GM03348 (cell line): ENCODE results near the gene HOXD12.

Experiments used
- DNase-seq: peaks from one replicate; pipeline ENCODE4 v3.0.0; 2012; ENCODE audit warnings: low spot score

Gene HOXD12, protein sequence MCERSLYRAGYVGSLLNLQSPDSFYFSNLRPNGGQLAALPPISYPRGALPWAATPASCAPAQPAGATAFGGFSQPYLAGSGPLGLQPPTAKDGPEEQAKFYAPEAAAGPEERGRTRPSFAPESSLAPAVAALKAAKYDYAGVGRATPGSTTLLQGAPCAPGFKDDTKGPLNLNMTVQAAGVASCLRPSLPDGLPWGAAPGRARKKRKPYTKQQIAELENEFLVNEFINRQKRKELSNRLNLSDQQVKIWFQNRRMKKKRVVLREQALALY

DNA sequence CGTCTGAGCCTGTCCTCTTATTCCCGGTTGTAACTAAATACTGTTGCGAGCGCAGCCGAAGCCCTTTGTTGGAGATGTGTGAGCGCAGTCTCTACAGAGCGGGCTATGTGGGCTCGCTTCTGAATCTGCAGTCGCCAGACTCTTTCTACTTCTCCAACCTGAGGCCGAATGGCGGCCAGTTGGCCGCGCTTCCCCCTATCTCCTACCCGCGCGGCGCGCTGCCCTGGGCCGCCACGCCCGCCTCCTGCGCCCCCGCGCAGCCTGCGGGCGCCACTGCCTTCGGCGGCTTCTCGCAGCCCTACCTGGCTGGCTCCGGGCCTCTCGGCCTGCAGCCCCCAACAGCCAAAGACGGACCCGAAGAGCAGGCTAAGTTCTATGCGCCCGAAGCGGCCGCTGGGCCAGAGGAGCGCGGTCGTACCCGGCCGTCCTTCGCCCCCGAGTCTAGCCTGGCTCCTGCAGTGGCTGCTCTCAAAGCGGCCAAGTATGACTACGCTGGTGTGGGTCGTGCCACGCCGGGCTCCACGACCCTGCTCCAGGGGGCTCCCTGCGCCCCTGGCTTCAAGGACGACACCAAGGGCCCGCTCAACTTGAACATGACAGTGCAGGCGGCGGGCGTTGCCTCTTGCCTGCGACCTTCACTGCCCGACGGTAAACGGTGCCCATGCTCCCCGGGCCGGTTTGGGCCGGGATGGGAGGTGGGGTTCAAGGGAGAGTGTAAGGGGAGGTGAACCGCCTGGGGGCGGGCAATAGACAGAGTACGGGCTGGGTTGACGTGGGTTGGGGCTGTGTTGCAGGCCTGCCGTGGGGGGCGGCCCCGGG lies at the start of gene HOXD12:
Gene HOXD12 (plus strand): TSS at position 68 of the 819 bp plus-strand sequence. CDS start 7 bp downstream, at position 75.
- DNase-seq = no peak

DNA sequence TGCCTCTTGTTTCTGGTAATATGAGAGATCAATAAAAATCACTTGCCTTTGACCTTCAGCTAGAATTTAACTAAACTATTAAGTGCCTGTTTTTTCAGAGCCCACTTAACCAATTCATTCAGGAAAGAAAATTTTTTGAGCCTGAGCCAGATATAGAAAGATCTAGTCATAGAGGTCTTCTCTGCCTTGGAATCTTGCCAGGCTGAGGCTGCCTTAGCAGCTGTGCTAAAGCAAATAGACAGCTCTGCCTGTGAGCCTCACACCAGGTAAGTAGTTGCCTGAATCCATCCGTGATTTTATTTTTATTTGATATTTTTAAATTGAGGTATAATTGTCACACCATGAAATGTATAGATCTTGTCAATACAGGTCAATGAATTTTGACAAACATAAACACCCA lies 43.2 kb upstream of the HOXD12 start:
- no peak for DNase-seq

DNA sequence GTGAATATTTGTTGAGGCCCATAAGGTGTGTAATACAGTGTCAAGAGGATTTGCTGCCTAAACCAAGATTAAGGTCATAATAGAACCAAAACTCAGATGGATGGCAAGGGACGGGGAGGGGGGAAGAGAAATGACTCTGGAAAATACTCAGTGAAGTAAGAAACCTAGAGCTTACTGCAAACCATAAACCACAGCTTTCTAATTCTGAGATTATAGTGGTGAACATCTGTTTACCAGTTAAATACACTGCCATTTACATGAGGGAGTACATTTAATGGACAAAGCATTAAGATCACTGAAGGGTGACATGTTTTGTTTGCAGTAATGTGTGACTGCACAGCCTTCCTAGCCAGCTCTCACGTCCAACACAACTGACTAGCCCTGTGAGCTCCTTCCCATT lies 35.6 kb upstream of the HOXD12 start:
- no peak for DNase-seq

DNA sequence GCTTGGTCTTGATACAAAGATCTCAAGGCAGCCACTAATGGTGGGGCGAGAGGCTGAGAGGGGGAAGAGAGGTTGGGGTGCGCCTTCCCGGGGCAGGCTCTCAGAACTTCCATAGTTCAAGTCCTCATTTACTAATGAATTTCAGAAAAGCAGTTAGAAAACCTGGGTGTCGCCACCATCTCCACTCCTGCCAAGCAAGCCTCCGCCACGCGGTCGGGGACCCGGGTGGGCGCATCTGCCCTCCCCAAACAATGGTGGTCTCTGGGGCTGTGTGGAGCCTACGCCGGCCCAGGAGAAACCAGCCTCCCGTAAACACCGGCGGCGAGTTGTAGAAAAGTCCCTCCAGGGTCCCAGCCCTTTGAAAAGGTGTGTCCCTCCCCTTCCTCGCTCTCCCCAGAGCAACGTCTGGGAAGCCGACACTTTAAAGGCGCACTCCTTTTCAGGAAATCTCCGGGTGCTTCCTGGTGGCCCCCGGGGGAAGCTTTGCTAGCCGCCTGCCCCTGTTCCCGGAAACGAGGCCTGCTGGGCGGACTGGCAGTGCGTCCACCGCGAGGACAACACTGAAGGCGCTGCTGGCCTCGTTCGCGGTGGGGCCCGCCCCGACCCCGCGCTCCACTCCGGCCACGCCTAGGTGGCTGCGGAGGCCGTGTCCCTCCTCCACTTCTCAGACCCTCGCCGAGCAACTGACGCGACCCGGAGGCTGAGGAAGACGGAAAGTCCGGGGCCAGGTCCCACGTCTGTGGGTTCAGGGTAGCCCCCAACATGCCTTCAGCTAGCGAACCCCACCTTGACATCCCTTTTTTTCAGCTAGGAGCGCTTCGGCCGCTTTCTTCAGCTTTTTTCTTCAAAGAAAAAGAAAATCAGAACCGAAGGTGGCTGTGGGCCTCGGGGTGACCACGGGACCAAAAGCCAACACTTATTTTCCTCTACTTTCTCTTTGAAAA lies 32.7 kb upstream of the HOXD12 start:
- no peak for DNase-seq

DNA sequence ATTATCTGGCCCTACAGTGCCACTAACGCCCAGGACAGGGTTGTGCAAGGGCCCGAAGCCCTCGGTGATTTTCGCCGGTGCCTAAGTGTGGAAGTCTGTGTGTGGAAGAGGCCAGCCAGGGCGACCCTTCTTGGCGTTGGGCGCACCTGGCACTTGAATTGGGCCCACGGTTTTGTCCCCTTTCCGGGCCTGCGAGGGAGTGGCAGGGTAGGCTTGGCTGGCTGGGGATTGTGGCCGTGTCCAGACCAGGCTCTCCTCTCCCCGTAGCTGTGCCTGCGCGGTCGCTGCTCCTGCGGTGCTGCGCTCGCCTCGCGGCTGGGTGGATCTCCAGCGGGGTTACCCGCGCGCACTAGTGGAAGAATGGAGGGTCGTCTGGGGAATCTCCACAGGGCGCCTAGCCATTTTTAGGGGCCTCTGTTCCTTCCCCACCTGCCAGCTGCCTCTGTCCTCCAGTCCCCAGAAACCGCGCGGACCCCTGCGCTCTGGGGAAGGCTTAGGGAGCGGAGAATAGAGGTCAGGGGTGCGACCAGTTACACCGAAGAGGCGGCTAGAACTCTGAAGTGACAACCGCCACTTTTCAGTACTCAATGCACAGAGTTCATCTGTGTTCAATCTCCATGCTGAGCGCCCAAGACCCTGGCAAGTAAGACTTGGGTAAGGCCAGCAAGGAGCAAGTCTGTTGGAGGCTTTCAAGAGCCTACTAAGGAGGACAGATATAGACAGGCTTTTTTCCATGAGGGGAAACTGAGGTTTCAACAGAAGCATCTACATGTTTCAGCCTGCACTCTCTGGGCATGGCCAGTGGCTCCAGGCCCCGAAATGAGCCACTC lies 31.8 kb upstream of the HOXD12 start:
- no peak for DNase-seq

DNA sequence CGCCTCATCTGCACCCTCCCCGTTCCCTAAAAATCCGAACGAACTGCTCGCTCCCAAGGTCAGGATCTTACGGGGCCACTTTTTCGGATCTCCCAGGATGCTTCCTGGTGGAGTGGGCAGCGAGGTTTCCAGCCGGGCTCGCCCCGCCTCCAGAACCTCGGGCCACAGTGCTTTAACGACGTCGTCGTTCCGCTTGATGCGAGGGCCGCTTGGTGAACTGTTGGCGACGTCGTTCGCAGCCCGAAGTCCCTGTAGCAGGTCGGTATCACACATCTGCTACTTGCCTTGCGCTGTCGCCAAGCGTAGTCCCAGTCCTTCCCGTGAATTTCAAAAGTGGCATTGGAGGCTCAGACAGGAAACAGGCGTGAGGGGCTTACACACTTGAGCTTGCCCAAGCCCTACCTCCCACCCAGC lies 31.2 kb upstream of the HOXD12 start:
- no peak for DNase-seq

DNA sequence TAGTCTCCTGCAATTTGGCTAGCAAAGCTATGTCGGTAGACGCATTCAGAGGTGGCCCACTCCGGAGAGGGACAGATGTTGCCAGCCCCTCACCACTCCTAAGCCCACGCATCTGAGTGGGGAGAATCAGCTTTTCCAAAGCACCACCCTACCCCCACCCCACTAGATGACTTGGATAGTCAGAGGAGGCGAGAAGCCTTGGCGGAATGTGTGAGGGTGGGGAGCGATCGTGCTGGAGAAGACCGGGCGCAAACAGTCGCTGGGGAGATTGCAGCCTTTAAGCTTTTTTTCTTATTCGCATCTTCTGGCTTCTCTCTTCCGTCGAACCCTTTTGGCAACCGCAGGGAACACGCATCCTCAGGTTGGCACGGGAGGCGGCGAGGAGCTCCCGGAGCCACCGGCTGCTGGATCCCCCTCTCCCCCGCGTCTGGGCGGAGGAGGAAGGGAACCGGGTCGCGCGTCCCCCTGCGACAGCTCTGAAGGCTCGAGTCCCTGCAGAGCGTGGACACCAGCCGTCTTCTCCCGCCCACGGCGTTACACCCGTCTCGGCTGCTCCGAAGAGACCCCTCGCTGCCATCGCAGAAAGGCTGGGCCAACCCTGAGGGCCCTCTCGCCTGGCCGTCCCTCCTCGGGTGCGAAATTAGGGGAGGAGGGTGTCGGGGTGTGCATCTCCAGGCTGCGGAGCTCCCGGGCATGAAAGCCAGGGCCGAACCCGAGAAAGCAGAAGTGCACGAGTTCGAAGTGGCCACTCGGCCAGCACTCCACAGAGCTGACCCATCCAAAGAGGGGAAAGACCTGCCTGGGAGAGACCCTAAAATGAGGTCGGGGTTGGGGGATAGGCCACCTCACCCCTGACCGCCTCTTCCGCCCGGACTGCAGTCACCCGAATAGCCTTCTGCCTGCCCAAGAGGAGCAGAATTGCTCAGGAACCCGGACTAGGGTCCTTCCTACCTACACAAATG lies 28.0 kb upstream of the HOXD12 start:
- DNase-seq = no peak

DNA sequence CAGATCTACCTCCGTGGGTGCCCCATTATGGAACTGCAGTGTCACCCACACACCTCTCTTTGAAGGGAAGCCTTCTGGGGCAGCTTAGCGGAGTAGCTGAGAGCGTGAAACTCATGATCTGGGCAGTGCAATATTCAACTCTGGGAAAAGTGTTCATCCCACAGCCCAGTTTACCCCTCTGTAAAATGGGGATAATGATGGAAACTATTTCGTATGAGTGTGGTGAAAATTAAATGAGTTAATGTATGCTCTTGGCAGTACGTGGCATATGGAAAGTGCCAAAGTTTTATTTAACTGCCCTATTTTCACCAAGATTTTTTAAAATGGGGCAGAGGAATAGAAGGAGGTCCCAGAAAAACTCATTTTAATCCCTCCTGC lies 27.3 kb upstream of the HOXD12 start:
- DNase-seq = no peak

DNA sequence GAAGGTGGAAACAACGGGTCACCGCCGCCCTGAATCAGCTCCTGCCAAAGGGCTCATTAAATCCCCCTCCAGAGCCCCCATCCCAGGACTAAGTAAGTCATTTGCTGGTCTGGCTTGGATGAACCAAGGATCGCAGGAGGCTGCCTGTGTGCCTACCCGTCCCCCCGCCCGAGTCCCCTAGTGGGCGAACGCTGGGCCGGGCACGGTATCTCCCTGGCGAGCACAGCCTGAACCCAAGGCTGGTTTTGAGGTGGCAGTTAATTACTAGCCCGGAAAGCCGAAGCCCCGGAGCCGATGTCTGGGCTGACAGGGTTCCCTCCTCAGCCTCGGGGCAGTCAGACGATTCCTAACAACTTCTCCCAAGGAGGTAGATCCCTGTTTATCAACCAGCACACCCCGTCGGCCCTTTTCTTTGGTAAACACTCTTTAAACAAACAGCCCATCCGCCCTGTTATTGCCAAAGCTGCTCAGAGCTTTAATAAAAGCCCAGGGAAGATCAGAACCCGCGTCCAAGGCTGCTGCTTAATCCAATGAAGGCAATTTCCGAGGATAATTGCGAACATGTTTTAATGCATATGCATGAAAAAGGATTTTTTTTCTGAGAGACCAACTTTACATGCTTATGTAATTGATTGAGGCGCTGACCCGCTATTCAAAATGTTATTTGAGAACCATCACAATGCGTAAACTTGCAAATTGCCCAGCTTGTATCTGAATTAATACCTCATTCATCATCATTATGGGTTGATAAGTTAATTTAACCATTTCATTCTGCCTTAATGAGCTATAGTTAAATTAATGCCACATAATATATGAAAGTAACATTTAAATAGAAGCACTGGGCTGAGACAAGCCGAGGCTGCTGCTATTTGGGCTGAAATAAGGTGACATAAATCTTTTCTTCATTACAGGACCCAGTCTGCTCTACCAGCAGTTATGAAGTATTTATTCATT lies 26.4 kb upstream of the HOXD12 start:
- no peak for DNase-seq

DNA sequence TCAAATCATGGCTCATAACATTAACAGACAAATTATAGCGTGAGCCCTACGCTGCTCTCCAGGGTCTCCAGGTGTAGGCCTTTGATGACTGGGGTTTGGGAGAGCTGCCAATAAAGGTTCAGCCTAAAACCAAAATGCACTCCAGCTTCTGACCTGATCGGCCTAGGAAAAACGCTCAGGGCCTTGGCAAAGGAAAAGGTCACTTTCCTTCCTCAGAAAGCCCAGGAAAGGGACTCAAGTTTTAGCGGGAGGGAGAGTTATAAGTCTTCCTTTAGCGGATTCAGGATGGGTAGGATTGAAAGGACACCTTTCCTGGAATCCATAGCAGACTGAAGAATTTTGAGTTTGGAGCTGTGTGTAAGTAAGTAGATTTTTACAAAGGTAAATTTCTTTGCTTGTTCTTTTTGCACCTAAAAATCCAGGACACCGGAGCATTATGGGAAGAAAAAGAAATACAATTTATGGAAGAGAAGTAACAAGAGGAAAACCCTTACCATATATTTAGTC lies 24.6 kb upstream of the HOXD12 start:
- DNase-seq = no peak

DNA sequence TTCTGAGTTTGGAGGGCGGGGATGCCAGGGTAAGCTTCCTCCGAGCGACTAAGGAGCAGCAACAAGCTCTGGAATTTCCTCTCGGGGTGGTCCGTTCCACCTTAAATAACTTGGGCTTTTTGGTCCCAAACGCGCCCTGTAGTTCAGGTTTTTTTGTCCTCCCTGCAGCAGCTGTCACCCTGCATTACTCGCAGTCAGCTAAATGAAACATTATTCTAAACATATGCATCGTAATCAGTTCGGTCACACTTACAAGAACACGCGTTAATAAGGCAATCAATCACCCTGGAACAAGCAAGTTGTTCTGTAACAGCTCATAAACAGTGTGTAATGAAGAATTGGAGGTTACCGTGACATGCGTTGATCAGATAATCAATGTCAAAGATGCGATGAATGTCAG lies 24.1 kb upstream of the HOXD12 start:
- no peak for DNase-seq

DNA sequence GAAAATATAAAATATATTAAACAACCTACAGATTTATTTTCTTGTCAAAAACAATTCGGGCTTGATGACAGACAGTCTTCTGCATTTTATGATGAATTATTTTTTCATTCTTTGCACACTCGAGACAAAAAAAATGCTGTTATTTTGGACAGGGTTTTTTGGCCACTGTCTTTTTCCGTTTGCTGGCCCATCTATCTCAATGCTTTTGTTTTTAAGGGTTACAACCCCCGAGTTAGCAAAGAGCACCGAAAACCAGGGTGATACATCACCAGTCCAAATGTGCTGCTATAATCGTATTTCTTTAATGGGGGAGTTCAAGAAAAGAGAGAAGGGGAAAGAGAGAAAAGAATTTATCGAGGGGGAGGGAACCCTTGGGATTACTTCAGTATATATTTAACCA lies 23.5 kb upstream of the HOXD12 start:
- no peak for DNase-seq

DNA sequence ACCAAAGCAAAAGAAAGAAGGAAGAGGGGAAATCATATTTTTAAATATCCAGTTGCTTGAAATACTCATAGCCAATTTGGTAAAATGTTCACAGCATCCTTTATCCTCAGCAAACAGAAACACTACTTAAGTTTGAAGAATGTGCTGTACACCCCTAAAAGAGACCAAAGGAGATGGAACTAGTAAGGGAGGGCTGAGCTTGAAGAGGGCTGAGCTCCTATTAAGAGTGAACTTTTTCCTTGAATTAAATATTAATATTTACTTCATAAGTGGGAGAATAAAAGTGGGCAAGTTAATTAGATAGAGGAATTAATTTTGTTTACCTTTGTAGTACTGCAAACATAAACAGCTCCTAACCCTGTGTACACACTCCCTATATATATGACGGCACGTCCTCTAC lies 22.8 kb upstream of the HOXD12 start:
- no peak for DNase-seq

DNA sequence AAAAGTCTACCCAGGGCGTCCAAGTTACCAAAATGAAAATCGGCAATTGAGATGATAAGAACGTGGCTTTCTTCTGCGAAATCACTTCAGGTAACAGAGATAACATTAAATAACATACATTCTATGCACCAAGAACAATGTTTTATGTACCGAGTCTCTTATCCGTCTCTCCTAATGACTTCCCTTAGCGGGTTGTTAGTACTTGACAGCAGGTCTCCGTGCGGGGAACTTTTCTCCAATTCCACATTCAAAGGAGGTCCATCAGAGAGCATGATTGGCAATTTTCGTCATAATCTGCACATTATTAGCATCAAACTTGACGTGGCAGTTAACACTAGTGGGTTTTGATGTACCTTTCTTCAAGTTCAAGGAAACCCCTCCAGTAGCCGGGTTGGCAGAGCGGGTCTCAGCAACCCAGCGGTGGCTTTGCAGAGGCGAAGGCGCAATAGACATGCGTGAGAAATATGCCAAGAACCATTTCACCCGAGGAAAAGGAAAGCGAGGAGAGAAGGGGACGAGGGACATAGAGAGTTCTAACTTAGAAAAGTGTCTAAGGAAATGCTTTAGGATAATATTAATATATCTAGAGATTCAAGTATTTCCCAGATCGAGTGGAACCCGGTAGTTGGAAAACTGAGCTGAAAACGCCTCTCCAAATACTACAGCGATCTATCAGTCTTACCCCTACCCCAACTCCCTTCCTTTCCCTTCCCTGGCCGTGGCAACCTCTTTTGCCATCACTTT lies 20.9 kb upstream of the HOXD12 start:
- DNase-seq = no peak

DNA sequence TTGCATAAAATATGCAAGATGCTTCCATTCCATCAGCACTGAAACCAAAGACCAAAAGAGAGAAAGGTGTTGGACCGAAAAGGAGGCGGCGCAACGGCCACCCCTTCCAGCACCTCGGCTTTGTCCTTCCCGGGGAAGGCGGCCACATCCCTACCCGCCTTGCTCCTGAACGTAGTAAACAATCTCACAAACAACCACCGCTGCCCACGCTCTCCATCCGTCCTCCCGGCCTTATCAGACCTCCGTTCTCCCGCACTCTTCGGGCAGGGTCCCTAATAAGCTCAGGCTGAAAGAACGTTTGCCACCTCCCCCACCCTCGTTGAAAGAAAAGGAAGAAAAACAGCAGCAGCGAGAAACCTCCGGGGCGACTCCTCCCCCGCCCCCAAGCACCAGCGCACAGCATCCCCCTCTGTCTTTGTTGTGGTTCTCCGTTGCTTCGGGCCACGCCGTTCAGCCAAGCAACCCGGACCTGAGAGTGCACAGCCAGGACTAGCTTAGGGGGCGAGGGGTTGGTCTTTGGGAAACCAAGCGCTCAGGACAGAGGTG lies 20.2 kb upstream of the HOXD12 start:
- DNase-seq = no peak

DNA sequence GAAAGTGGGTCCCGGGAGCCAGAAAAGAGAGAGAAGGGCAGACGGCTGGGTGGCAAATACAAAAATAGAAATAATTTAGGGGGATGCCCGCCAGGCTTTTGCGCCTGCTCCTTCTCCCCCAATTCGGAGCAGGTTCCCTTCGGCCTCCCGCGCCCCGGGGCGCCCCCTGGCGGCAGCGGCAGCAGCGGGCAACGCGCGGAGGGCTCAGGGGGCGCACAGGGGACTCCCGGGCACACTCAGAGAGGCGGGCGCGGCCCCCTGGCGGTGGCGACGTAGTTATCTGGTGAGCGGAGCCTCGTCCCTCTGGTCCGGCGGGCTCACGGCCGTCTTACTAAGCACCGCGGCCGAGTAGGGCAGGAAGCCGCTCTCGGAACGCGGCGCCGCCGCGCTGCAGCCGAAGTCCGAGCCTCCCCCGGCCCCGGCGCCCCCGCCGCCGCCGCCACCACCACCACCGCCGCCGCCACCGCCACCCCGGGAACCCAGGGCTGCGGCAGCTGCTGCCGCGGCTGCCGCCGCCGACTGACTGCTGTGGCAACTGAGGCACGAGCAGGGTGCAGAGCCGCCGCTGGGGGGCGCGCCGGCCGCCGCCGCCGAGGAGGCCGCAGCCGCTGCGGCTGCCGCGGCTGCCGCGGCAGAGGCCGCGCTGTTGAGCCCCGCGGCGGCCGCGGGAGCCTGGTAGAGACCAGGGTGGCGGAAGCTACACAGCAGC lies 19.6 kb upstream of the HOXD12 start:
- DNase-seq = peak; percentile 85
